CD14-positive monocyte (primary cell): ENCODE data around the gene DOCK3. TPM values are rescaled to one million over a fixed set of nuclear protein-coding genes. Genes with fewer than 3 reads are reported as not detected.

Experiments
- DNase-seq, 3 donors: peaks; one replicate each; pipeline ENCODE4 v3.0.0-alpha.2; 2011 to 2022
- H2AFZ ChIP-seq: 2 replicates; pipeline ENCODE4 v1.6.0; 2012; ENCODE audit warnings: mild to moderate bottlenecking, low read depth, low read length, inconsistent platforms; ENCODE audit not compliant: insufficient read depth, poor library complexity, severe bottlenecking
- H3K27ac ChIP-seq, 2 donors: 1 replicate in 1 of 2; 2 replicates in 1 of 2; pipeline ENCODE4 v1.5.1; 2012 to 2013; ENCODE audit warnings: low read length in 2 of 2, control low read depth in 1 of 2, inconsistent platforms in 1 of 2, low read depth in 1 of 2, mild to moderate bottlenecking in 1 of 2
- H3K27me3 ChIP-seq, 2 donors: one replicate each; pipeline versions ENCODE4 v1.6.0 to v1.6.1; 2011 to 2013; ENCODE audit warnings: low read length in 2 of 2; ENCODE audit not compliant: control insufficient read depth in 2 of 2, insufficient read depth in 2 of 2
- H3K36me3 ChIP-seq, 2 donors: replicated peaks in 1 of 2; 1 replicate in 1 of 2; 2 replicates in 1 of 2; pipeline versions ENCODE4 v1.5.1 to v1.6.1; 2012 to 2013; ENCODE audit warnings: low read length in 2 of 2, control low read depth in 1 of 2, inconsistent platforms in 1 of 2, mild to moderate bottlenecking in 1 of 2; ENCODE audit not compliant: insufficient read depth in 2 of 2, control insufficient read depth in 1 of 2
- H3K4me1 ChIP-seq, 2 donors: 1 replicate in 1 of 2; 2 replicates in 1 of 2; pipeline versions ENCODE4 v1.5.1 to v1.6.1; 2012 to 2013; ENCODE audit warnings: low read length in 2 of 2, control low read depth in 1 of 2, inconsistent platforms in 1 of 2, mild to moderate bottlenecking in 1 of 2, moderate library complexity in 1 of 2; ENCODE audit not compliant: insufficient read depth in 2 of 2, control insufficient read depth in 1 of 2
- H3K4me2 ChIP-seq: replicated peaks from 2 replicates; pipeline ENCODE3; 2012; ENCODE audit warnings: low read length, moderate library complexity, mild to moderate bottlenecking; ENCODE audit not compliant: poor library complexity, severe bottlenecking; ENCODE audit errors: extremely low read depth
- H3K4me3 ChIP-seq, 3 experiments: fragments of 200-600 bp in 1 of 3; sonication (generic) in 1 of 3; replicated peaks in 1 of 3; 1 replicate in 2 of 3; 2 replicates in 1 of 3; pipeline ENCODE4 v1.5.1; 2011 to 2013; ENCODE audit warnings: low read length in 3 of 3, mild to moderate bottlenecking in 3 of 3, control low read depth in 2 of 3, low read depth in 2 of 3, inconsistent platforms in 1 of 3, moderate library complexity in 1 of 3
- H3K79me2 ChIP-seq: 2 replicates; pipeline ENCODE4 v1.6.0; 2012; ENCODE audit warnings: mild to moderate bottlenecking, control low read depth, inconsistent platforms, low read length, moderate library complexity; ENCODE audit not compliant: insufficient read depth
- H3K9ac ChIP-seq: 2 replicates; pipeline ENCODE4 v1.6.0; 2017; ENCODE audit warnings: low read length, mild to moderate bottlenecking; ENCODE audit not compliant: insufficient read depth, poor library complexity, severe bottlenecking
- H3K9me3 ChIP-seq, 2 donors: replicated peaks in 1 of 2; 1 replicate in 1 of 2; 2 replicates in 1 of 2; pipeline versions ENCODE4 v1.5.1 to v1.6.1; 2012 to 2013; ENCODE audit warnings: low read length in 2 of 2, control low read depth in 1 of 2; ENCODE audit not compliant: control insufficient read depth in 1 of 2, insufficient read depth in 1 of 2
- H4K20me1 ChIP-seq: 2 replicates; pipeline ENCODE4 v1.6.0; 2012; ENCODE audit warnings: mild to moderate bottlenecking, low read length, control low read depth, moderate library complexity; ENCODE audit not compliant: insufficient read depth
- H3K27ac Mint-ChIP-seq, 7 donors: one replicate each; pipeline ENCODE4 v1.8.0; 2020; ENCODE audit warnings: mild to moderate bottlenecking in 7 of 7, mixed read lengths in 7 of 7, moderate library complexity in 6 of 7, inconsistent platforms in 2 of 7
- H3K27me3 Mint-ChIP-seq, 3 donors: one replicate each; pipeline ENCODE4 v1.8.0; 2021 to 2022; ENCODE audit warnings: low read depth in 3 of 3, mild to moderate bottlenecking in 3 of 3, mixed read lengths in 3 of 3, moderate library complexity in 3 of 3, inconsistent platforms in 1 of 3
- H3K36me3 Mint-ChIP-seq, 2 donors: one replicate each; pipeline ENCODE4 v1.8.0; 2020; ENCODE audit warnings: mixed read lengths in 2 of 2, inconsistent platforms in 1 of 2, mild to moderate bottlenecking in 1 of 2
- H3K4me1 Mint-ChIP-seq: one replicate; pipeline ENCODE4 v1.8.0; 2020; ENCODE audit warnings: mild to moderate bottlenecking, mixed read lengths
- H3K4me3 Mint-ChIP-seq, 2 donors: one replicate each; pipeline ENCODE4 v1.8.0; 2020; ENCODE audit warnings: mild to moderate bottlenecking in 2 of 2, mixed read lengths in 2 of 2, moderate library complexity in 1 of 2
- H3K9me3 Mint-ChIP-seq, 7 donors: one replicate each; pipeline ENCODE4 v1.8.0; 2020 to 2022; ENCODE audit warnings: mixed read lengths in 7 of 7, mild to moderate bottlenecking in 6 of 7, moderate library complexity in 6 of 7, inconsistent platforms in 2 of 7
- WGBS: methylation state at CpG from one replicate; pipeline ENCODE4 v1.1.5; 2013; ENCODE audit warnings: missing lambda C conversion rate; ENCODE audit not compliant: insufficient coverage; 5-methylcytosine and 5-hydroxymethylcytosine counted together
- intact Hi-C, 2 donors: fragments of 100-400 bp; cut with micrococcal nuclease; formaldehyde crosslinking; loops; one replicate each; pipeline versions ENCODE4 v1.15.0 to v1.15.1; 2023
- polyA plus RNA-seq, 3 donors: library from polyadenylated mRNA; depleted of rRNA in 1 of 3; unstranded in 2 of 3; stranded (reverse) in 1 of 3; fragments of 300-500 nt in 2 of 3; fragments of >200 nt in 1 of 3; fragmentation: Illumina TruSeq in 2 of 3; gene quantifications; 1 replicate in 2 of 3; 2 replicates in 1 of 3; pipeline ENCODE4 v1.2.3, GENCODE V29; 2012 to 2021
- TF ChIP-seq, protein P1 (sequence below): fragments of 200-600 bp; IDR thresholded peaks from one replicate; pipeline ENCODE4 v1.8.0; 2022; ENCODE audit warnings: antibody characterized with exemption, mild to moderate bottlenecking

DOCK3 gene
- polyA plus RNA-seq, 3 donors: 0.03 TPM; not detected in 1

DNA sequence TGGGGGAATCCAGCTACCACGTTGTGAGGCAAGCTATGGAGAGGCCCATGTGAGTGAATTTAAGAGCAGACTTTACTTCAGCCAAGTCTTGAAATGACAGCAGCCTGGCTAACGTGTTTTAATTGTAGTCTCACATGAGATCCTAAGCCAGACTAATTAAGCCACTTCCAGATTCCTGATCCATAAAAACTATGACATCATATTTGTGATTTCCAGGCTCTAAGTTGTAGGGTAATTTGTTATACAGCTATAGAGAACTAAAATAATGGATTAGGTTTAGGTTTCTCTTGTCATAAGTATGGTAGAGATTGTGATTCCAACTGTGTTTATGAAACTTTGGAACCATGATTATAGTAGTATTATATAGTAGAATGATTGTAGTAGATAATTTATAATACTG lies 329.5 kb downstream of the DOCK3 start:
- TF ChIP-seq, protein P1, sequence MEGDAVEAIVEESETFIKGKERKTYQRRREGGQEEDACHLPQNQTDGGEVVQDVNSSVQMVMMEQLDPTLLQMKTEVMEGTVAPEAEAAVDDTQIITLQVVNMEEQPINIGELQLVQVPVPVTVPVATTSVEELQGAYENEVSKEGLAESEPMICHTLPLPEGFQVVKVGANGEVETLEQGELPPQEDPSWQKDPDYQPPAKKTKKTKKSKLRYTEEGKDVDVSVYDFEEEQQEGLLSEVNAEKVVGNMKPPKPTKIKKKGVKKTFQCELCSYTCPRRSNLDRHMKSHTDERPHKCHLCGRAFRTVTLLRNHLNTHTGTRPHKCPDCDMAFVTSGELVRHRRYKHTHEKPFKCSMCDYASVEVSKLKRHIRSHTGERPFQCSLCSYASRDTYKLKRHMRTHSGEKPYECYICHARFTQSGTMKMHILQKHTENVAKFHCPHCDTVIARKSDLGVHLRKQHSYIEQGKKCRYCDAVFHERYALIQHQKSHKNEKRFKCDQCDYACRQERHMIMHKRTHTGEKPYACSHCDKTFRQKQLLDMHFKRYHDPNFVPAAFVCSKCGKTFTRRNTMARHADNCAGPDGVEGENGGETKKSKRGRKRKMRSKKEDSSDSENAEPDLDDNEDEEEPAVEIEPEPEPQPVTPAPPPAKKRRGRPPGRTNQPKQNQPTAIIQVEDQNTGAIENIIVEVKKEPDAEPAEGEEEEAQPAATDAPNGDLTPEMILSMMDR: no peak
- H3K9ac ChIP-seq: no peak overlapping the region
- no peaks in the 10 kb centered on the region for H3K36me3 ChIP-seq
- Mint-ChIP-seq H3K4me1 (no peaks in the 10 kb centered on the region), H3K4me3 (no peak overlapping the region), H3K27ac (no peak overlapping the region), H3K9me3 (peaks cover 0 to 6% (median 3%) of the 10 kb centered on the region in 7 donors), H3K27me3 (peaks cover 0 to 4% (median 2%) of the 10 kb centered on the region in 3 donors), H3K36me3 (no peaks in the 10 kb centered on the region)
- no peaks in the 10 kb centered on the region for H3K4me1 ChIP-seq
- no peaks in the 10 kb centered on the region for H3K79me2 ChIP-seq
- H3K27ac ChIP-seq: no peak overlapping the region
- no peaks in the 10 kb centered on the region for H3K9me3 ChIP-seq
- no peak overlapping the region for H3K4me2 ChIP-seq
- intact Hi-C loops: no loop called here
- no peaks in the 10 kb centered on the region for H3K27me3 ChIP-seq
- no peak overlapping the region for H2AFZ ChIP-seq
- H4K20me1 ChIP-seq: no peaks in the 10 kb centered on the region
- no peak overlapping the region for H3K4me3 ChIP-seq
- DNase-seq: no peak
- no CpG with 5 or more reads among the region's 2 CpGs for WGBS

GRCh38 chr3:51024121-51024520 lies 349.4 kb downstream of the DOCK3 start:
- Histone ChIP-seq H3K4me3 (no peak overlapping the region), H3K9me3 (peaks cover 0 to under 1% of the 10 kb centered on the region in 2 donors), H3K9ac (no peak overlapping the region), H3K4me2 (no peak overlapping the region), H3K4me1 (no peaks in the 10 kb centered on the region), H3K36me3 (no peaks in the 10 kb centered on the region), H3K27me3 (no peaks in the 10 kb centered on the region), H3K79me2 (no peaks in the 10 kb centered on the region), H3K27ac (no peak overlapping the region), H2AFZ (no peak overlapping the region), H4K20me1 (no peaks in the 10 kb centered on the region)
- TF ChIP-seq, protein P1: no peak
- Mint-ChIP-seq H3K36me3 (no peaks in the 10 kb centered on the region), H3K4me1 (peaks cover 7% of the 10 kb centered on the region), H3K27ac (no peak overlapping the region), H3K27me3 (peaks cover 0 to 3% (median 0%) of the 10 kb centered on the region in 3 donors), H3K9me3 (peaks cover 0 to 10% (median 9%) of the 10 kb centered on the region in 7 donors), H3K4me3 (no peak overlapping the region)
- intact Hi-C loops: no loop called here
- no peak for DNase-seq
